Measurements from ENCODE around the gene PIP5K1B. TPM values are rescaled to one million over a fixed set of nuclear protein-coding genes. Genes with fewer than 3 reads are reported as not detected.

PIP5K1B gene
- total and polyA plus RNA-seq, 2 of the 13 experiments (the other 11 are each of a cell fraction or from before 2014, with no cell fraction given): 15.8 to 17.5 TPM

DNA sequence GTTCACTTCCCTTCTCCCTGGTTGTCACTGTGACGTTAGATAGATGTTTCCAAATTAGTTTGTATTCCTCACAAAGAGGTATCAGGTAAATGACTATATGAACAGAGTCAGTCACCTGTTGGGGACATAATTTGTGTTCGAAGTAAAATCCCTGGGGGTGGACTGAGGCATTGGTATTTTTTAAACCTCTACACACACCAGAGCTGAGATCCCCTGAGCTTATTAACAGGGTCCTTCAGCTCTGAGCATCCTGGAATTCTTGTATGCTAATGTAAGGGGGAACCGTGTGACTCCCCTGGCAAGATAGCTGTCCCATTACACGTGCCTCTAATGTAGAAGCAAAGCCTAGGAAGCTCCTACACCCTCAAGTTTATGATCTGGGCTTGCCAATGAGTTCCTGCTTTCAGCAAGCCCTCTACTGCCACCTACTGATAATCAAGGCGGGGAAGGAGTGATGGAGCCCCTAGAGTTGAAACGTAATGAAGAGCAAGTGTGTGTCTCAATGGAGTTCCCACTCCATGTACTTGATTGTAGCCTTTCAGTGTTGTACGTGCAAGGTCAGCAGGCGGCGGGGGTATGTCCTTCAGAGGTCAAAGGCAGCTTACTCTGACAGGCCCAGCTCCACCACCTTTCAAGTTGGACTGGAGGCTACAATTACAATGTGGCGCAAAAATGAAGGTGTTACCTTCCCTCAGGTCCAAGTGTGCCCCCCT is 294.5 kb downstream of the PIP5K1B start:
- ChIA-PET POLR2A (no interaction called here), CTCF (ENCODE audit: low intra/inter-chr PET ratio, low total read pairs) (interaction anchor here (1.1 to 3.9 kb wide), 2 partner anchors 29 to 416 kb away, joined by 3 to 45 read pairs; no protein-coding TSS in a partner anchor)
- Histone ChIP-seq H3K36me3 (replicated peaks in 1 of 2; ENCODE audit: control insufficient read depth in 1 of 2, insufficient read depth in 2 of 2, low read length in 2 of 2) (peaks cover 3 to 5% of the 10 kb centered on the region in 2 experiments; a peak in 2 of 5 replicates), H3K27me3 (ENCODE audit: control insufficient read depth in 1 of 2, insufficient read depth in 2 of 2, low read length in 2 of 2) (no peaks in the 10 kb centered on the region), H3K4me1 (ENCODE audit: insufficient read depth, low read length) (peaks cover 7% of the 10 kb centered on the region; the same call in 1 of the 2 replicates), H2AFZ (ENCODE audit: low read length) (no peak overlapping the region), H3K27ac (ENCODE audit: extremely low read length, insufficient read depth, low read length) (no peak overlapping the region), H3K79me2 (ENCODE audit: insufficient read depth, low read length) (no peaks in the 10 kb centered on the region), H3K9ac (ENCODE audit: insufficient read depth, low read depth, low read length) (no peak overlapping the region), H3K4me3 (replicated peaks in 1 of 3; ENCODE audit: insufficient read depth in 1 of 3, low read depth in 2 of 3, low read length in 3 of 3) (no peak overlapping the region), H4K20me1 (ENCODE audit: insufficient read depth, low read length) (no peaks in the 10 kb centered on the region), H3K4me2 (ENCODE audit: low read depth, low read length) (no peak overlapping the region), H3K9me3 (ENCODE audit: low read length) (no peaks in the 10 kb centered on the region)
- intact Hi-C loops (cut with micrococcal nuclease; ENCODE audit: unreplicated experiment) (loop anchor here (1.0 kb wide), 2 partner anchors 154 to 415 kb away; no protein-coding TSS in a partner anchor), in situ Hi-C loops (cut with HindIII; ENCODE audit: extremely low pct_ligation_motif_present, low pct_unique_long_range_greater_than_20kb) (loop anchor here (5.0 to 10.0 kb wide), 2 partner anchors 295 to 417 kb away; partner anchors contain the start of gene PIP5K1B)
- 51% methylated on average over 10 of the region's 10 CpGs for WGBS (ENCODE audit: low lambda C conversion rate)
- FAIRE-seq: peak; percentile 98
- peak; percentile 75 for DNase-seq (ENCODE audit: low spot score)
- BruUV-seq (replicated peaks): no TSS peak
- peak; percentile 98 for ATAC-seq
- TF ChIP-seq TOE1 (CRISPR knock-in tag; IDR thresholded peaks at IDR 0.05) (no peak), FOXK1 (CRISPR knock-in tag; IDR thresholded peaks at IDR 0.05; ENCODE audit: borderline replicate concordance, low read depth) (peak; percentile 23; the same call in 1 of the 2 replicates), SATB2 (CRISPR knock-in tag; IDR thresholded peaks at IDR 0.05) (no peak), RAD21 (CRISPR knock-in tag; IDR thresholded peaks at IDR 0.05) (peak; percentile 83), ZNF644 (CRISPR knock-in tag; IDR thresholded peaks at IDR 0.05; ENCODE audit: low read depth) (0 out of 2 replicates have a peak, but pooled peaks have one; percentile 47), THAP11 (CRISPR knock-in tag; IDR thresholded peaks at IDR 0.05) (0 out of 2 replicates have a peak, but pooled peaks have one; percentile 31), IRF2 (CRISPR knock-in tag; IDR thresholded peaks at IDR 0.05) (0 out of 2 replicates have a peak, but pooled peaks have one; percentile 27), ZNF501 (CRISPR knock-in tag; IDR thresholded peaks at IDR 0.05) (no peak), CTCF (CRISPR knock-in tag; IDR thresholded peaks at IDR 0.05) (peak; percentile 92), ELF3 (CRISPR knock-in tag; IDR thresholded peaks at IDR 0.05) (0 out of 2 replicates have a peak, but pooled peaks have one; percentile 21), ZNF331 (CRISPR knock-in tag; IDR thresholded peaks at IDR 0.05) (0 out of 2 replicates have a peak, but pooled peaks have one; percentile 16), EZH2 (conservative IDR thresholded peaks at IDR 0.05; ENCODE audit: low read depth, low read length) (no peak), SSRP1 (CRISPR knock-in tag; IDR thresholded peaks at IDR 0.05) (no peak), ZNF496 (CRISPR knock-in tag; IDR thresholded peaks at IDR 0.05; ENCODE audit: insufficient replicate concordance) (no peak), KLF9 (CRISPR knock-in tag; IDR thresholded peaks at IDR 0.05; ENCODE audit: low read depth) (no peak), ZNF670 (CRISPR knock-in tag; IDR thresholded peaks at IDR 0.05; ENCODE audit: borderline replicate concordance) (no peak), STAG1 (CRISPR knock-in tag; IDR thresholded peaks at IDR 0.05) (peak; percentile 95), HNRNPLL (IDR thresholded peaks at IDR 0.05; ENCODE audit: low read depth, low read length, poor library complexity, severe bottlenecking) (no peak)
- TF ChIP-seq, protein P1, sequence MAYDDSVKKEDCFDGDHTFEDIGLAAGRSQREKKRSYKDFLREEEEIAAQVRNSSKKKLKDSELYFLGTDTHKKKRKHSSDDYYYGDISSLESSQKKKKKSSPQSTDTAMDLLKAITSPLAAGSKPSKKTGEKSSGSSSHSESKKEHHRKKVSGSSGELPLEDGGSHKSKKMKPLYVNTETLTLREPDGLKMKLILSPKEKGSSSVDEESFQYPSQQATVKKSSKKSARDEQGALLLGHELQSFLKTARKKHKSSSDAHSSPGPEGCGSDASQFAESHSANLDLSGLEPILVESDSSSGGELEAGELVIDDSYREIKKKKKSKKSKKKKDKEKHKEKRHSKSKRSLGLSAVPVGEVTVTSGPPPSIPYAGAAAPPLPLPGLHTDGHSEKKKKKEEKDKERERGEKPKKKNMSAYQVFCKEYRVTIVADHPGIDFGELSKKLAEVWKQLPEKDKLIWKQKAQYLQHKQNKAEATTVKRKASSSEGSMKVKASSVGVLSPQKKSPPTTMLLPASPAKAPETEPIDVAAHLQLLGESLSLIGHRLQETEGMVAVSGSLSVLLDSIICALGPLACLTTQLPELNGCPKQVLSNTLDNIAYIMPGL (CRISPR knock-in tag; IDR thresholded peaks at IDR 0.05; ENCODE audit: borderline replicate concordance in 1 of 2, low read depth in 1 of 2): 0 out of 4 replicates have a peak, but pooled peaks of 1 of the 2 experiments have one; percentile 40
- TF ChIP-seq, protein P2, sequence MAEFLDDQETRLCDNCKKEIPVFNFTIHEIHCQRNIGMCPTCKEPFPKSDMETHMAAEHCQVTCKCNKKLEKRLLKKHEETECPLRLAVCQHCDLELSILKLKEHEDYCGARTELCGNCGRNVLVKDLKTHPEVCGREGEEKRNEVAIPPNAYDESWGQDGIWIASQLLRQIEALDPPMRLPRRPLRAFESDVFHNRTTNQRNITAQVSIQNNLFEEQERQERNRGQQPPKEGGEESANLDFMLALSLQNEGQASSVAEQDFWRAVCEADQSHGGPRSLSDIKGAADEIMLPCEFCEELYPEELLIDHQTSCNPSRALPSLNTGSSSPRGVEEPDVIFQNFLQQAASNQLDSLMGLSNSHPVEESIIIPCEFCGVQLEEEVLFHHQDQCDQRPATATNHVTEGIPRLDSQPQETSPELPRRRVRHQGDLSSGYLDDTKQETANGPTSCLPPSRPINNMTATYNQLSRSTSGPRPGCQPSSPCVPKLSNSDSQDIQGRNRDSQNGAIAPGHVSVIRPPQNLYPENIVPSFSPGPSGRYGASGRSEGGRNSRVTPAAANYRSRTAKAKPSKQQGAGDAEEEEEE (CRISPR knock-in tag; IDR thresholded peaks at IDR 0.05; ENCODE audit: borderline replicate concordance): no peak
